Cardiac muscle cell (in vitro differentiated cells and primary cell): Measurements from ENCODE around the gene FAM200C. TPM values are rescaled to one million over a fixed set of nuclear protein-coding genes. Genes with fewer than 3 reads are reported as not detected.

Experiments
- DNase-seq, 2 donors: peaks; one replicate each; pipeline versions ENCODE4 v3.0.0 to v3.0.0-alpha.2; 2010 to 2017; ENCODE audit warnings: low read depth in 1 of 2, low spot score in 1 of 2
- H3K27ac ChIP-seq: fragments of 200-600 bp; sonication (generic); 2 replicates; pipeline ENCODE4 v1.5.1; 2016
- H3K27me3 ChIP-seq: fragments of 200-600 bp; sonication (generic); 2 replicates; pipeline ENCODE4 v1.6.0; 2016; ENCODE audit warnings: control low read depth
- H3K36me3 ChIP-seq: fragments of 200-600 bp; sonication (generic); 2 replicates; pipeline ENCODE4 v1.5.1; 2016; ENCODE audit warnings: control low read depth
- H3K4me1 ChIP-seq: fragments of 200-600 bp; sonication (generic); 2 replicates; pipeline ENCODE4 v1.8.1; 2017; ENCODE audit warnings: low read depth, mild to moderate bottlenecking, mixed run types
- H3K4me3 ChIP-seq: fragments of 200-600 bp; sonication (generic); 2 replicates; pipeline ENCODE4 v1.5.1; 2016; ENCODE audit warnings: mild to moderate bottlenecking
- H3K9me3 ChIP-seq: fragments of 200-600 bp; sonication (generic); 2 replicates; pipeline ENCODE4 v1.5.1; 2017; ENCODE audit warnings: low read depth, mild to moderate bottlenecking, control low read depth
- CTCF ChIP-seq: IDR thresholded peaks from 2 replicates; pipeline ENCODE4 v1.5.1; 2012; ENCODE audit warnings: low read depth, mild to moderate bottlenecking, low read length
- polyA plus RNA-seq: library from polyadenylated mRNA; unstranded; fragments of >200 nt; fragmentation: Nextera tagmentation; extraction: Ambion mirVana; gene quantifications from 2 replicates; pipeline ENCODE4 v1.2.1, GENCODE V29; 2016
- total RNA-seq: library from RNA; depleted of rRNA; stranded (reverse); fragments of >200 nt; gene quantifications from 2 replicates; pipeline ENCODE4 v1.2.3, GENCODE V29; 2016

FAM200C gene
- total and polyA plus RNA-seq, 2 experiments from 2014 or later, result 8.8 to 10.5 TPM

GRCh38 chr5:160432196-160432595 lies 32.3 kb upstream of the FAM200C start:
- Histone ChIP-seq H3K36me3 (peaks cover 7% of the 10 kb centered on the region), H3K4me1 (no peaks in the 10 kb centered on the region), H3K27ac (no peak overlapping the region), H3K4me3 (no peak overlapping the region), H3K9me3 (no peaks in the 10 kb centered on the region), H3K27me3 (no peaks in the 10 kb centered on the region)
- no peak for TF ChIP-seq CTCF
- no peak for DNase-seq

GRCh38 chr5:160427607-160428006 lies 27.8 kb upstream of the FAM200C start:
- Histone ChIP-seq H3K27ac (no peak overlapping the region), H3K27me3 (no peaks in the 10 kb centered on the region), H3K9me3 (no peaks in the 10 kb centered on the region), H3K4me3 (no peak overlapping the region), H3K4me1 (peaks cover 10% of the 10 kb centered on the region), H3K36me3 (peaks cover 7% of the 10 kb centered on the region)
- no peak for TF ChIP-seq CTCF
- DNase-seq, result no peak

GRCh38 chr5:160423099-160423498 lies 23.2 kb upstream of the FAM200C start:
- peak overlapping the region; percentile 18 for H3K27ac ChIP-seq
- TF ChIP-seq CTCF, result no peak

GRCh38 chr5:160421625-160422258 lies 21.9 kb upstream of the FAM200C start, which contains the start of gene PTTG1:
PTTG1 (plus strand) TSS chr5:160421855; CDS start chr5:160422313, 458 bp downstream.
- H3K27ac ChIP-seq, result peak within 1 kb of the TSS; percentile 84

More at GRCh38 chr5:160423099-160423498, 23.2 kb upstream of the FAM200C start:
- DNase-seq, result no peak
- peaks cover 4% of the 10 kb centered on the region for H3K36me3 ChIP-seq
- H3K4me1 ChIP-seq, result peaks cover 11% of the 10 kb centered on the region
- no peaks in the 10 kb centered on the region for H3K9me3 ChIP-seq
- peak overlapping the region; percentile 77 for H3K4me3 ChIP-seq
- no peaks in the 10 kb centered on the region for H3K27me3 ChIP-seq

GRCh38 chr5:160420331-160420610 lies 20.4 kb upstream of the FAM200C start:
- no peaks in the 10 kb centered on the region for H3K9me3 ChIP-seq
- no peak overlapping the region for H3K4me3 ChIP-seq
- no peak for DNase-seq
- H3K36me3 ChIP-seq, result no peaks in the 10 kb centered on the region
- H3K27ac ChIP-seq, result no peak overlapping the region
- peaks cover 15% of the 10 kb centered on the region for H3K4me1 ChIP-seq
- no peaks in the 10 kb centered on the region for H3K27me3 ChIP-seq
- TF ChIP-seq CTCF, result no peak

More at GRCh38 chr5:160421625-160422258, 21.9 kb upstream of the FAM200C start, which contains the start of gene PTTG1:
- H3K9me3 ChIP-seq, result no peaks in the 10 kb centered on the region
- TF ChIP-seq CTCF, result no peak
- DNase-seq, result peak; percentile 98 to 99
- H3K4me3 ChIP-seq, result peak within 1 kb of the TSS; percentile 77
- H3K4me1 ChIP-seq, result peaks cover 15% of the 10 kb centered on the region
- no peaks in the 10 kb centered on the region for H3K27me3 ChIP-seq
- no peaks in the 10 kb centered on the region for H3K36me3 ChIP-seq
